ENCODE data around the gene KRTAP20-1. TPM values are rescaled to one million over a fixed set of nuclear protein-coding genes. Genes with fewer than 3 reads are reported as not detected.

KRTAP20-1 gene
- total RNA-seq, 2 donors from 2014 or later, result not detected

DNA sequence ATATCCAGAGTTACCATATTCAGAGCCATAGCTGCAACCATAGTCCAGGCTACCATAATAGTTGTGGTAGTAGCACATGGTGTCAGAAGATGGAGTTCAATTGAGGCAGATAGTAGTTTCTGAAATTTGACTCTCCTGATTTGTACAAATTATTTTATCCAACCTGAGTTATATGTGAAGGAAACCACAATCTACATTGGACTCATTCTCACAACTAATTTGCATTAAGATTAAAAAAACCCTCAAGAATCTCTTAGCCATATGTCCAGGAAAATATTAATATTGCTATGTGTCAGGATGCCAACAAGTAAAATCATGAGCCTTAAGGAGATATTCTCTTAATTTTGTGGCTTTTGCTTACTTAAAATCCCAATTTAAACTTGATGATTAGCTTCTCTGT is 25.9 kb upstream of the KRTAP20-1 start, which contains the start of gene KRTAP22-2:
KRTAP22-2 (minus strand) TSS at position 101 of the 400 bp plus-strand sequence.
- H3K27ac ChIP-seq (ENCODE audit: low read depth, low read length), result no peak within 1 kb of the TSS
- no peak within 1 kb of the TSS for H3K4me3 Mint-ChIP-seq
- H3K27me3 ChIP-seq (ENCODE audit: control insufficient read depth, insufficient read depth, low read length, poor library complexity, severe bottlenecking), result no peaks in the 10 kb centered on the region
- no peak for TF ChIP-seq CTCF (conservative IDR thresholded peaks at IDR 0.05)
- peaks cover 25% of the 10 kb centered on the region for H3K9me3 Mint-ChIP-seq
- H3K27me3 Mint-ChIP-seq (ENCODE audit: insufficient read depth), result no peaks in the 10 kb centered on the region
- no peaks in the 10 kb centered on the region for H3K36me3 ChIP-seq (ENCODE audit: control insufficient read depth, insufficient read depth, low read length)
- no peaks in the 10 kb centered on the region for H3K4me1 ChIP-seq (ENCODE audit: control insufficient read depth, insufficient read depth, low read length)
- no peak within 1 kb of the TSS for H3K27ac Mint-ChIP-seq
- no peak within 1 kb of the TSS for H3K9ac ChIP-seq (ENCODE audit: extremely low read depth, low read length, poor library complexity, severe bottlenecking)
- no peaks in the 10 kb centered on the region for H3K36me3 Mint-ChIP-seq (ENCODE audit: low read depth)
- no peak for DNase-seq
- no peak within 1 kb of the TSS for H3K4me3 ChIP-seq (ENCODE audit: low read length)
- no peaks in the 10 kb centered on the region for H3K4me1 Mint-ChIP-seq
- H3K9me3 ChIP-seq (ENCODE audit: control insufficient read depth, low read length), result no peaks in the 10 kb centered on the region

DNA sequence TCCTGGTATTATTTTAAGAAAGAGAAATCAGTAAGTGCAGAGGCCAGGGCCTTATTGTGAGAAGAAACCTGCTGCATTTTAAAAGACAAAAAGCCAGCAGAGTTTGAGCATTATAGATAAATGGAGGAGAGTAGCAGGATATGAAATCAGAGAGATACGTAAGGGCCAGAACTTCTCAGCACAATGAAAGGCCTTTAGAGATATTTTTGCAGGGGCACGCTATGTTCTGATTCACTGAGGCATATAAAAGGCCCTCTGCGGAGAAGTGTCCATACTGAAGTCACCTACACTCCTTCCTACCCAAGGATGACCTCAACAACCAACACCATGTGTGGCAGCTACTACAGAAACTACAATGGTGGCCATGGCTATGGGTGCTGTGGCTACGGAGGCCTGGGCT is 24.1 kb upstream of the KRTAP20-1 start, which contains the start of gene KRTAP6-3:
KRTAP6-3 (plus strand) TSS at position 301 of the 400 bp plus-strand sequence; CDS start at position 307, 6 bp downstream.
- no peak for TF ChIP-seq CTCF (conservative IDR thresholded peaks at IDR 0.05)
- no peak for DNase-seq

DNA sequence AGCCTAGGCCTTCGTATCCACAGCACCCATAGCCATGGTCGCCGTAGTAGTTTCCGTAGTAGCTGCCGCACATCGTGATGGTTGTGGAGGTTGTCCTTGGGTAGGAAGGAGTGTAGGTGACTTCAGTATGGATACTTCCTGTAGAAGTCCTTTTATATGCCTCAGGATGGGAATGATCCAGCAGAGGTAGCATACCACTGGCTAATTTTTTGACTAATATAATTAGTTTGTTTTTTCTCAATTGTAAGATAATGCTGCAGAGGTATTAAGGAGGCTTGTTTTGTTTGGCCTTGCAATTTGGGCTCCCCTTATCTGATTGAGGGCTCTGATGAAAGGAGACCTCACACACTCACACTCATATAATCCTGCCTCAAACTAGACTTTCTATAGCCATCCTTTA is 17.4 kb upstream of the KRTAP20-1 start, which contains the start of gene KRTAP6-2:
KRTAP6-2 (minus strand) TSS at position 101 of the 400 bp plus-strand sequence; CDS start at position 73, 28 bp downstream.
- Mint-ChIP-seq H3K36me3 (ENCODE audit: low read depth) (no peaks in the 10 kb centered on the region), H3K4me1 (no peaks in the 10 kb centered on the region), H3K4me3 (no peak within 1 kb of the TSS), H3K27me3 (ENCODE audit: insufficient read depth) (no peaks in the 10 kb centered on the region), H3K27ac (no peak within 1 kb of the TSS), H3K9me3 (peaks cover 20% of the 10 kb centered on the region)
- 96% methylated on average over 6 of the region's 6 CpGs; no CpG with 5 or more reads in 1 of the 2 experiments for WGBS, 2 experiments (ENCODE audit: insufficient coverage in 1 of 2, insufficient read length in 1 of 2)
- DNase-seq, result no peak
- Histone ChIP-seq H3K36me3 (ENCODE audit: control insufficient read depth, insufficient read depth, low read length) (no peaks in the 10 kb centered on the region), H3K9me3 (ENCODE audit: control insufficient read depth, low read length) (no peaks in the 10 kb centered on the region), H3K27ac (ENCODE audit: low read depth, low read length) (no peak within 1 kb of the TSS), H3K27me3 (ENCODE audit: control insufficient read depth, insufficient read depth, low read length, poor library complexity, severe bottlenecking) (no peaks in the 10 kb centered on the region), H3K9ac (ENCODE audit: extremely low read depth, low read length, poor library complexity, severe bottlenecking) (no peak within 1 kb of the TSS), H3K4me3 (ENCODE audit: low read length) (no peak within 1 kb of the TSS), H3K4me1 (ENCODE audit: control insufficient read depth, insufficient read depth, low read length) (no peaks in the 10 kb centered on the region)
- no peak for TF ChIP-seq CTCF (conservative IDR thresholded peaks at IDR 0.05)

More for the DNA sequence above, 24.1 kb upstream of the KRTAP20-1 start, which contains the start of gene KRTAP6-3:
- H3K4me1 ChIP-seq (ENCODE audit: control insufficient read depth, insufficient read depth, low read length), result no peaks in the 10 kb centered on the region
- WGBS, 2 experiments (ENCODE audit: insufficient coverage in 1 of 2, insufficient read length in 1 of 2), result 90 to 91% methylated on average over 3 to 4 of the region's 4 CpGs
- no peaks in the 10 kb centered on the region for H3K4me1 Mint-ChIP-seq
- H3K36me3 ChIP-seq (ENCODE audit: control insufficient read depth, insufficient read depth, low read length), result no peaks in the 10 kb centered on the region
- no peak within 1 kb of the TSS for H3K4me3 Mint-ChIP-seq
- H3K27ac Mint-ChIP-seq, result no peak within 1 kb of the TSS
- H3K27me3 Mint-ChIP-seq (ENCODE audit: insufficient read depth), result no peaks in the 10 kb centered on the region
- H3K9me3 ChIP-seq (ENCODE audit: control insufficient read depth, low read length), result no peaks in the 10 kb centered on the region
- H3K4me3 ChIP-seq (ENCODE audit: low read length), result no peak within 1 kb of the TSS
- H3K27ac ChIP-seq (ENCODE audit: low read depth, low read length), result no peak within 1 kb of the TSS
- no peaks in the 10 kb centered on the region for H3K36me3 Mint-ChIP-seq (ENCODE audit: low read depth)
- no peaks in the 10 kb centered on the region for H3K27me3 ChIP-seq (ENCODE audit: control insufficient read depth, insufficient read depth, low read length, poor library complexity, severe bottlenecking)
- no peak within 1 kb of the TSS for H3K9ac ChIP-seq (ENCODE audit: extremely low read depth, low read length, poor library complexity, severe bottlenecking)
- peaks cover 25% of the 10 kb centered on the region for H3K9me3 Mint-ChIP-seq
